Stimulated activated CD4-positive, alpha-beta T cell treated with anti-CD3 and anti-CD28 coated beads, Interleukin-2, amount 100 ng/mL, for 48 hours (primary cell): ENCODE measurements around the gene CASS4.
A peak's percentile ranks its signal among the peaks of the same experiment; 100 is the strongest.

Experiments
- DNase-seq, 2 donors: peaks; one replicate each; pipeline ENCODE4 v3.0.0-alpha.2; 2020

CASS4 gene

GRCh38 chr20:56451056-56451765 is 39.2 kb downstream of the CASS4 start:
- DNase-seq = no peak

DNA sequence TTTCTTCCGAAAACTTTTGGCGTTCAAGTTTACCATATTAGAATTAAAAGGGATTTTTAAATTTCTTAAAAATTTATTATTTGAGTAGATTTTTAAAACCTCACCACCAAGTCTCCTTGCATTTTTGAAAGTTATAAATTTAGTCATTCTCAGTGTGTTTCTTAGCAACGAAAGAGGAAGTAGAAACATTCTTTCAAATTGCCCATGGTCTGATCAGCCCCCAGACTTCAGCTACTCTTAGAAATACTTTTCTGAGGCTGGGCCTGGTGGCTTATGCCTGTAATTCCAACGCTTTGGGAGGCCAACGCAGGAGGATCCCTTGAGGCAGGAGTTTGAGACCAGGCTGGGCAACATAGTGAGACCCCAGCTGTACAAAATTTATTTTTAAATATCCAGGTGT is 41.3 kb downstream of the CASS4 start:
- DNase-seq = no peak

DNA sequence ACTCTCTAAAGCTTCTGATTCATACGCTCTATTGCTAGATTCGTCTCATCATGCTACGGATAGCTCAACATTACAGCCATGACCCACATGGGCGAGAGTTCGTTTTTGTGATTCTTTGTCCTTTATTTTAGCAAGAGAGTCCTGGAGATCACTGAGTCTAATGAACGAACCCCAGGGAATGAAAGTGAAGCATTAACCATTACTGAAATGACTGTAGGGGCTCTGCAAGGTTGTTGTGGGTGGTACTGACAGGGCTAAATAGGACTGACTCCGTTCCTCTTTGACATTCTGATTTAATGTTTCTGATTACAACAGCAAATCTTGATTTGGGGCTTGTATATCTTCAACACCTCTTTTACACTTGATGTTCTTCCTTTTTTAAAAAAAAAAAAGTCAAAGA is 42.7 kb downstream of the CASS4 start:
- no peak for DNase-seq

GRCh38 chr20:56458206-56458821 is 46.3 kb downstream of the CASS4 start:
- DNase-seq = no peak

- DNase-seq = no peak
Observed at GRCh38 chr20:56460459-56460858, 48.4 kb downstream of the CASS4 start.

DNA sequence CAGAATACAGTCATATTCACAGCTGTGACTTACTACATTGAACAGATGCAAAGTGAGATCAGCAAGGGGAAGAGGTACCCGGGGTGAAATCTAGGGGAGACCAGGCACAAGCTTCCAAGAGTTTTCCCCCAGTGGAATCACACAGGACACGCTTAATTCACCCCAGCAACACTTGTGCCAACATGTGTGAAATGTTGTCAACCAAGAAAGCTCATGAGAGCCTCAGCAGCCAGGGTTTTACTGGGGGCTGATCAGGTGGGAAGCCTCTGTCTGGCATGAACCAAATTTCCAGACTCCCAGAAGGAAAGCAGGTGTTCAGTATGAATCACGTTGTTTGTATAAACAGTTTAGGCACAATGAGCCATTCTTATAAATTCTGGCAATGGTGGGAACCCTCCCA is 49.5 kb downstream of the CASS4 start:
- DNase-seq = no peak

GRCh38 chr20:56463428-56463827 is 51.4 kb downstream of the CASS4 start:
- no peak for DNase-seq

DNA sequence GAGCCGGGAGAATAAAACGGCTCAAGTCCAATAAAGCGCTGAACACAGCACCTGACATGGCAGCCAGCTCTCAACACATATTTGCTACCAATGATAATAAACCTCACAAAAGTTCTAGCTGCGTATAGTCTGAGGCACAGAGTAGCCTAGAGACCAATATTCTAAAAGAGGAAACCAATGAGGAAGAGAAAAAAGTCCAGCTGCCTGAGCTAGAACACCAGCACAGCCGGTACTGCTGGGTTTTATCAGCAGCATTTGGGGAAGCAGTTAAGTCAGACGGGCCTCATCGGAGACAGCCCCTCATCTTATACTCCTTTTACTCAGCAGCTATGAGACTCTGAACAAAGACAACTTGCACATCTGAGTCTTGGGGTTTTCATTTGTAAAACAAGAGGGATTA is 53.9 kb downstream of the CASS4 start:
- DNase-seq = no peak

- no peak for DNase-seq
Observed at GRCh38 chr20:56467968-56468315, 55.9 kb downstream of the CASS4 start.

DNA sequence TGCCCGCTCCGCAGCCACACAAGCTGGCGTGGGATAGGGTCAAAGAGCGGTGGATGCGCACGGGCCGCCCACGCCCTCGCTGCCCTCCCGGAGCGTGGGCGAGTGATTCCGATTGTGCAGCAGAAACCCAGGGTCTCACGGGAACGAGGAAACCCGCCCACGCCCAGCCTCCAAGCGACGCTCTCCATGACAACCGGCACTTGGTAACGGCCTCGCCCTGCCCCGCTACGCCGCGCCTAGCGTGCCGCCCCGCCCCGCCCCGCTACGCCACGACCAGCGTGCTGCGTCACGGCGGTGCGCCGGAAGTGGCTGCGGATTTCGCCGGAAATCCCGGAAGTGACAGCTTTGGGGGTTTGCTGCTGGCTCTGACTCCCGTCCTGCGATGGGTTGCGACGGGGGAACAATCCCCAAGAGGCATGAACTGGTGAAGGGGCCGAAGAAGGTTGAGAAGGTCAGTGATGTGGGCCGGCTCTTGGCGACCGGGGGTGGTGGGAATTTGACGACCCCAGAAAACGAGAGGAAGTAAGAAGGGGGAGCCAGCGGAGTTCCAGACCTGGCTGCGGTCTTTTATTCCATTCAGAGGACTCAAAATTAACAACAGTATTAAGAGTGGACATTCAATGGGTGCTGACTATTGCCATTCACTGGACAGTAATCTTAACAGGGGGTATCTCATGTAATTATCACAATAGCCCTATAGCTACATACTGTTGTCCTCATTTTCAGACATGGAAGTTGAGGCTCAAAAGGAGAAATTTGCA is 56.4 kb downstream of the CASS4 start, which contains the start of gene RTF2:
Gene RTF2 (plus strand): TSS at position 312 of the 761 bp plus-strand sequence. CDS start 71 bp downstream, at position 383.
- DNase-seq = peak; percentile 95 to 97

DNA sequence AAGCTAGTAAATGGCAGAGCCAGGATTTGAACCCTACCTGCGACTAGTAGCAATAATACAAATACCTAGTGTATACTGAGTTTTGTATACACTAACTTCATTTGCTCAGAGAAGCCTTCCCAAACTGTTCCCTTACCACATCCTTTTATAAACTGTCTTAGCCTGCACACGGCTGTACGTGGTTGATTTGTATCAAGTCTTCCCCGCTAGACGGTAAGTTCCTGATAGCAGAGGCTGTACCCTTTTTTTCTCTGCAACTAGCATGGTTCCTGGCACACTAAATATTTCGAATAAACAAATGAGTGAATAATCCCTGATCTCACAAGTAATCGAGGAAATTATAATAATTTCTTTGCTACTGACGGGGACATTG is 57.0 kb downstream of the CASS4 start:
- DNase-seq = no peak

- DNase-seq = no peak
Observed at GRCh38 chr20:56483970-56484369, 71.9 kb downstream of the CASS4 start.

- DNase-seq = no peak
Observed at GRCh38 chr20:56487216-56487615, 75.2 kb downstream of the CASS4 start.

DNA sequence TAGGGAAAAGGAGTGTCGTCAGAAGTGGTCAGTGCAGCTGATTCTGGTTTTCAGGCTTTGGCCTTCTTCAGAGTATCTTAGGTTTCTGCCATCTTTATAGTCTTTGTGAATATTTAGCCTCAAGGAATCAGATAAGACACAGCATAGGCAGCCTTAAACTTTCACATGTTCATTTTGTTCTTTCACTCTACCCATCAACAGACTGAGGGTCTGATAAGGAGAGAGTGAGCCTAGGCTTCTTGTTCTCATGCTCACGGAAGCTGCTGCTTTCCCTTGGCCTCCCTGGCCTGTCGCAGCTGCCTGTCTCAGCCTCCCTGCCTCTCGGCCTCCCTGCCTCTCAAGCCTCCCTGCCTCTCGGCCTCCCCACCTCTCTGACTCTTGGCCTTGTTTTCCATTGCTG is 76.5 kb downstream of the CASS4 start:
- no peak for DNase-seq

DNA sequence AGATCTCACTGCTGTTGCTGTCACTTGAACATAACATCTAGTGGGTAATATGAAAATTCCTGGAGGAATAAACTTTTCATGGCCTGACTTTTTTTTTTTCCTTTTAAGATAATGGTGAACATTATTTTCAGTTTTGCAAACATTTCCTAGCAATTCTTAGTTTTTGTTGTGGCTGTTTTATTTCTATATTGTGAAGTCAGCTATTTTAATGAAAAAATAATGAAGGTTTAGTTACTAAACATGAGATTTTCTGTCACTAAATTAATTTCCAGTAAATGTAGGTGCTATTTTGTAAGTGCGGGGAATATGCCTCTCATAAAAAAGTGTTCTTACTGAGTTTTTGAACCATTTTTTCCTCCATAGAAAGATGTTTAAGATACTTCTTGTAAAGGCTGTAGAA is 89.1 kb downstream of the CASS4 start:
- DNase-seq = no peak

DNA sequence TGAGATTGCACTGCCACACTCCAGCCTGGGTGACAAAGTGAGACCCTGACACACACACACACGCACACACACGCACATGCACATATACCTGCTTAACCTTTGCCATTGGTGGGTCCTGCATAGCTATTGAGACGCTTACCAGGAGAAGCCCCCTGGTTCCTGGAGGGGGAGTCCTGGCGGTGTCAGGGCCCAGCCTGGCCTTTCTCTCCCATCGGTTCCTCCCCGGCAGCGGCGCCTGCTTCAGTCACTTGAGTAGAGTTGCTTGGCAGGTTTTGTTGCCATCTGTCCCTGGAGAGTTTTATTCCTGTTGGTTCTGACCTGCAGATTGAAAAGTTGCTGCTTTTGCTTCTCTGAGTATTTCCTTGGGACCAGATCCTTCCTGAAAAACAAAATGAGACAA is 91.9 kb downstream of the CASS4 start:
- no peak for DNase-seq

DNA sequence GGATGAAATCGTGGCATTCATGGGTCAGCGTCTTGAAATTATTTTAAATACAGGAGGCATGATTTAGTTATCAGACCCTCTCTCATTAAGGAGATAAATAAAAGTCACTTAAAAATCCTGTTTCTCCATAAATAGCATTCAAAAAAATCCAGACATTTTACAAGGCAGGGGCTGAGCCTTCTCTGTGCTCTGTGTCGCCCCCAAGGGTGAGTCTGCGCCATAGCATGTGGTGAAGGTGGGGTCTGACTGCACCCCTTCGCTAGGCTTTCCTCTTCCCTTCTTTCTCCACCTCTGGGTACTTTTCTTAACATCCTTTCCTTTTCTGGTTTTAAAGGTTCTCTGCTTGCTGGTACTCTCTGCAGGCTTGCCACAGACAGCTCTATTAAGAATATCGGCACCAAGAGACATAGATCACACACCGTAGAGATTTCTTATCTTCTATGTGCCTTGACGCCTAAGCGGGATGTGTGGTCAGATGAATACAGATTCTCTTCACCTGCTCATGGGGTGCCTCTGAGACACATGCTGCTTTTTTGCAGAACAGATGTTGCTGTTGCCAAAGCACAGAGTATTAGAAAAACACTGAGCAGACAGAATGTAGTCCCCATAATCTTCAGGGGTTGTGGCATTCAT is 92.4 kb downstream of the CASS4 start:
- peak; percentile 9 for DNase-seq

DNA sequence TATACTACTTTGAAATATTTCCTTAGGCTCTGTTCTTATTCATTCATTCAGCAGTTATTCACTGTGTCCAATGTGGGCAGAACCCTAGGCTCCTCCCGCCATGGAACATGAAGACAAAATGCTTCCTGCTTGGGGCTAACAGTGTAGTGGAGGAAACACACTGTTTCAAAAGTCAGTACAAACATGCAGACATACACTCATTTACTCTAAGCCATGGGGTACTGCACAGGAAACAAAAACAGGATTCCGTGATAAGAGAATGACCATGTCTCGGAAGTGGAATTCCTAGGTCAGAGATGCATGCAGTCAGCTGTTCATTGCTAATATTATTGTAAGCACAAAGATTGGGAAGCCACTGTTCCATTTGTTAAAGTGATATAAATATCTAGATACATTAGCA is 94.0 kb downstream of the CASS4 start:
- DNase-seq = no peak
